Hepatocyte (in vitro differentiated cells): Measurements from ENCODE around the gene PHLDB2. TPM values are rescaled to one million over a fixed set of nuclear protein-coding genes. Genes with fewer than 3 reads are reported as not detected.

Source experiments
- DNase-seq: peaks from one replicate; pipeline ENCODE4 v3.0.0-alpha.2; 2016; ENCODE audit warnings: low spot score
- H2AFZ ChIP-seq: fragments of 200-600 bp; sonication (generic); 2 replicates; pipeline ENCODE4 v1.6.0; 2016; ENCODE audit warnings: antibody characterized with exemption, mild to moderate bottlenecking
- H3K27ac ChIP-seq: fragments of 200-600 bp; sonication (generic); 2 replicates; pipeline ENCODE4 v1.5.1; 2016; ENCODE audit warnings: mild to moderate bottlenecking
- H3K27me3 ChIP-seq: fragments of 200-600 bp; sonication (generic); 2 replicates; pipeline ENCODE4 v1.6.1; 2016
- H3K36me3 ChIP-seq: fragments of 200-600 bp; sonication (generic); replicated peaks from 2 replicates; pipeline ENCODE4 v1.5.1; 2016; ENCODE audit warnings: low read depth; ENCODE audit not compliant: insufficient read depth
- H3K4me1 ChIP-seq: fragments of 200-600 bp; sonication (generic); 2 replicates; pipeline ENCODE4 v1.5.1; 2016; ENCODE audit warnings: mild to moderate bottlenecking, moderate library complexity; ENCODE audit not compliant: insufficient read depth
- H3K4me2 ChIP-seq: fragments of 200-600 bp; sonication (generic); 2 replicates; pipeline ENCODE4 v1.6.0; 2016
- H3K4me3 ChIP-seq: fragments of 200-600 bp; sonication (generic); 2 replicates; pipeline ENCODE4 v1.5.1; 2016; ENCODE audit warnings: mild to moderate bottlenecking
- H3K79me2 ChIP-seq: fragments of 200-600 bp; sonication (generic); 2 replicates; pipeline ENCODE4 v1.6.0; 2017; ENCODE audit warnings: mild to moderate bottlenecking
- H3K9me2 ChIP-seq: fragments of 200-600 bp; sonication (generic); replicated peaks from 2 replicates; pipeline ENCODE4 v1.6.0; 2017; ENCODE audit warnings: mild to moderate bottlenecking; ENCODE audit not compliant: insufficient read depth
- H3K9me3 ChIP-seq: fragments of 200-600 bp; sonication (generic); 2 replicates; pipeline ENCODE4 v1.5.1; 2016; ENCODE audit warnings: low read depth, mild to moderate bottlenecking
- H4K20me1 ChIP-seq: fragments of 200-600 bp; sonication (generic); 2 replicates; pipeline ENCODE4 v1.6.0; 2016; ENCODE audit warnings: mild to moderate bottlenecking; ENCODE audit not compliant: insufficient read depth, poor library complexity, severe bottlenecking
- CTCF ChIP-seq: fragments of 200-600 bp; sonication (generic); IDR thresholded peaks from 2 replicates; pipeline ENCODE4 v1.5.1; 2016; ENCODE audit warnings: antibody characterized with exemption, mild to moderate bottlenecking; ENCODE audit not compliant: poor library complexity
- EZH2 ChIP-seq: fragments of 200-600 bp; sonication (generic); IDR thresholded peaks from 2 replicates; pipeline ENCODE4 v1.6.1; 2016; ENCODE audit warnings: antibody characterized with exemption, mild to moderate bottlenecking, borderline replicate concordance
- EZH2phosphoT487 ChIP-seq: fragments of 200-600 bp; sonication (generic); IDR thresholded peaks from one replicate; pipeline ENCODE4 v1.6.1; 2018; ENCODE audit warnings: antibody characterized with exemption, mild to moderate bottlenecking, low read depth, moderate library complexity; ENCODE audit not compliant: unreplicated experiment, severe bottlenecking
- WGBS: methylation state at CpG from one replicate; pipeline ENCODE4 v1.1.6; 2016; ENCODE audit warnings: low lambda C conversion rate; ENCODE audit errors: missing lambda C conversion rate; 5-methylcytosine and 5-hydroxymethylcytosine counted together
- polyA plus RNA-seq: library from polyadenylated mRNA; unstranded; fragments of >200 nt; fragmentation: Nextera tagmentation; extraction: Ambion mirVana; gene quantifications from 2 replicates; pipeline ENCODE4 v1.2.1, GENCODE V29; 2016
- total RNA-seq: library from RNA; depleted of rRNA; stranded (reverse); fragments of >200 nt; gene quantifications from 2 replicates; pipeline ENCODE4 v1.2.3, GENCODE V29; 2014

PHLDB2 gene
- total and polyA plus RNA-seq, 2 experiments from 2014 or later: 49.0 to 52.7 TPM

GRCh38 chr3:111850537-111850936, 8.5 kb upstream of the PHLDB2 start:
- Histone ChIP-seq H3K9me3 (no peaks in the 10 kb centered on the region), H3K4me3 (no peak overlapping the region), H3K4me2 (no peak overlapping the region), H3K36me3 (no peaks in the 10 kb centered on the region), H4K20me1 (no peaks in the 10 kb centered on the region), H3K27ac (no peak overlapping the region), H3K27me3 (no peaks in the 10 kb centered on the region), H3K4me1 (peaks cover 18% of the 10 kb centered on the region), H3K9me2 (no peaks in the 10 kb centered on the region), H2AFZ (no peak overlapping the region), H3K79me2 (no peaks in the 10 kb centered on the region)
- DNase-seq: no peak
- WGBS: 72% methylated on average over 3 of the region's 3 CpGs
- TF ChIP-seq EZH2phosphoT487: no peak
- no peak for TF ChIP-seq CTCF
- TF ChIP-seq EZH2: no peak

GRCh38 chr3:111851511-111851954, 7.5 kb upstream of the PHLDB2 start:
- DNase-seq: peak; percentile 34
- 51% methylated on average over 8 of the region's 8 CpGs for WGBS
- TF ChIP-seq CTCF (no peak), EZH2 (no peak), EZH2phosphoT487 (no peak)
- Histone ChIP-seq H3K4me1 (peaks cover 18% of the 10 kb centered on the region), H4K20me1 (no peaks in the 10 kb centered on the region), H3K9me2 (no peaks in the 10 kb centered on the region), H3K27me3 (no peaks in the 10 kb centered on the region), H3K79me2 (no peaks in the 10 kb centered on the region), H3K4me2 (peak overlapping the region; percentile 16), H3K4me3 (no peak overlapping the region), H3K36me3 (no peaks in the 10 kb centered on the region), H2AFZ (no peak overlapping the region), H3K27ac (peak overlapping the region; percentile 63), H3K9me3 (no peaks in the 10 kb centered on the region)

- H3K27ac ChIP-seq: no peak overlapping the region
These were observed 6.5 kb upstream of the PHLDB2 start for GRCh38 chr3:111852540-111852939.

More at GRCh38 chr3:111852540-111852939, 6.5 kb upstream of the PHLDB2 start:
- WGBS: 30% methylated on average over 3 of the region's 3 CpGs
- H3K36me3 ChIP-seq: no peaks in the 10 kb centered on the region
- H3K9me2 ChIP-seq: no peaks in the 10 kb centered on the region
- no peaks in the 10 kb centered on the region for H3K9me3 ChIP-seq
- H3K79me2 ChIP-seq: no peaks in the 10 kb centered on the region
- no peak overlapping the region for H2AFZ ChIP-seq
- H3K4me3 ChIP-seq: no peak overlapping the region
- H4K20me1 ChIP-seq: no peaks in the 10 kb centered on the region
- peak overlapping the region; percentile 16 for H3K4me2 ChIP-seq
- TF ChIP-seq EZH2 (no peak), CTCF (no peak), EZH2phosphoT487 (no peak)
- H3K4me1 ChIP-seq: peaks cover 18% of the 10 kb centered on the region
- no peak for DNase-seq
- no peaks in the 10 kb centered on the region for H3K27me3 ChIP-seq
